OCI-LY3 (cell line): ENCODE data around the gene NNMT.

ENCODE experiments used
- EZH2phosphoT487 ChIP-seq: fragments of 200-600 bp; shearing (Covaris generic); IDR thresholded peaks from 2 replicates; pipeline ENCODE4 v1.6.1; 2018; ENCODE audit warnings: antibody characterized with exemption, mixed run types, low read depth
- TF ChIP-seq, protein P1 (sequence below): fragments of 200-600, 300-600 bp; sonication (generic); IDR thresholded peaks from 2 replicates; pipeline ENCODE4 v1.5.1; 2014; ENCODE audit warnings: antibody characterized with exemption, low read length, low read depth

DNA sequence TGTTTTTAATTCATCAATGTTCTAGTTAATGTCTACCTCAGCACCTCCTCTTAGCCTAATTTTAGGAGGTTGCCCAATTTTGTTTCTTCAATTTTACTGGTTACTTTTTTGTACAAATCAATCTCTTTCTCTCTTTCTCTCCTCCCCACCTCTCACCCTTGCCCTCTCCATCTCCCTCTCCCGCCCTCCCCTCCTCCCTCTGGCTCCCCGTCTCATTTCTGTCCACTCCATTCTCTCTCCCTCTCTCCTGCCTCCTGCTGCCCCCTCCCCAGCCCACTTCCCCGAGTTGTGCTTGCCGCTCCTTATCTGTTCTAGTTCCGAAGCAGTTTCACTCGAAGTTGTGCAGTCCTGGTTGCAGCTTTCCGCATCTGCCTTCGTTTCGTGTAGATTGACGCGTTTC lies 40.9 kb upstream of the NNMT start:
- TF ChIP-seq, protein P1, sequence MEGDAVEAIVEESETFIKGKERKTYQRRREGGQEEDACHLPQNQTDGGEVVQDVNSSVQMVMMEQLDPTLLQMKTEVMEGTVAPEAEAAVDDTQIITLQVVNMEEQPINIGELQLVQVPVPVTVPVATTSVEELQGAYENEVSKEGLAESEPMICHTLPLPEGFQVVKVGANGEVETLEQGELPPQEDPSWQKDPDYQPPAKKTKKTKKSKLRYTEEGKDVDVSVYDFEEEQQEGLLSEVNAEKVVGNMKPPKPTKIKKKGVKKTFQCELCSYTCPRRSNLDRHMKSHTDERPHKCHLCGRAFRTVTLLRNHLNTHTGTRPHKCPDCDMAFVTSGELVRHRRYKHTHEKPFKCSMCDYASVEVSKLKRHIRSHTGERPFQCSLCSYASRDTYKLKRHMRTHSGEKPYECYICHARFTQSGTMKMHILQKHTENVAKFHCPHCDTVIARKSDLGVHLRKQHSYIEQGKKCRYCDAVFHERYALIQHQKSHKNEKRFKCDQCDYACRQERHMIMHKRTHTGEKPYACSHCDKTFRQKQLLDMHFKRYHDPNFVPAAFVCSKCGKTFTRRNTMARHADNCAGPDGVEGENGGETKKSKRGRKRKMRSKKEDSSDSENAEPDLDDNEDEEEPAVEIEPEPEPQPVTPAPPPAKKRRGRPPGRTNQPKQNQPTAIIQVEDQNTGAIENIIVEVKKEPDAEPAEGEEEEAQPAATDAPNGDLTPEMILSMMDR: no peak
- no peak for TF ChIP-seq EZH2phosphoT487
